LNCAP (cell line): ENCODE results near the gene RBFOX2.

Experiments used
- CTCF ChIP-seq: fragments of 450-650 bp; IDR thresholded peaks from 2 replicates; pipeline ENCODE4 v1.5.1; 2017; ENCODE audit warnings: mild to moderate bottlenecking

Gene RBFOX2

DNA sequence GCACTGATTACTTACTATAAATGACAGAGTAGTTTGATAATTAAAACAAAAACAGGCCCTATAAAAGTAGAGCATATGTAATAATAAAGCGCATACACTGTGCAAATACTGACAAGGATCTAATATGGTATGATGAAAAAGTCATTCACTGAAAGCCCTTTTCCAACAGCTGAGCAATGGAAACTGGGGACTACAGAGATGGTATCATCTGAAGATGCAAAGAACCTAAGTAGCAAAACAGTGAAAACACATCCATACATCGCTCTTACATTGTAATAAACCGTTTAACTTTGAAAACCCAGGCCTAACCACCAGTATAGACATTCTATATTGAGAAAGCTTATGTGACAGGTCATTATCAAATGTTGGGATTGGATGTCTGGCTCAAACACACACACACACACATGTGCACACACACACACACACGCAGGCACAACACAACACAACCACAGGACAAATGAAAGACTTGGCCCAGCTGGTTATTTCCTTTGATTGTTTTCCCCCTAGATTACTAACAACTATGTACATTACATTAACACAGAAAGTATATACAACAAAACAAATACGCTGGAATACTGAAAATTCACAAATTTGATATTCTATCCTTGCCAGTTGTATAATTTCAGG lies 191.4 kb downstream of the RBFOX2 start:
- no peak for TF ChIP-seq CTCF

- no peak for TF ChIP-seq CTCF
These were observed 192.5 kb downstream of the RBFOX2 start for GRCh38 chr22:35835998-35836691.

GRCh38 chr22:35835267-35835997 lies 193.2 kb downstream of the RBFOX2 start:
- TF ChIP-seq CTCF, result no peak

DNA sequence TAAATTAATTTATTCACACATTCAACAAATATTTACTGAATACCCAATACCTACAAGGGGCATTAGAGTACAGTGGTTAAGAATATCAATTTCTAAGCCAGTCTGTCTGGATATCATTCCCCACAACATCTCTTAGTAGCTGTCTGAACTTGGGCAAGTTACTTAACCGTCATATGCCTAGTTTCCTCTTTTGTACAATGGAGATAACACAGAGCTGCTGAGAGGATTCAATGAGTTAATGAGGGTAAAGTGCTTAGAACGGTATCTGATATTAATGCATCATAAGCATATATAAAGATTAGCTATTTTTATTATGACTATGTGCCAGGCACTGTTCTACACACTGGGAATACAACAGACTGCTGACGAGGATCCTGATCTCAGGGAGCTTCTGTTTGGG lies 194.6 kb downstream of the RBFOX2 start:
- TF ChIP-seq CTCF, result no peak

- TF ChIP-seq CTCF, result no peak
These were observed 198.3 kb downstream of the RBFOX2 start for GRCh38 chr22:35830305-35830704.

DNA sequence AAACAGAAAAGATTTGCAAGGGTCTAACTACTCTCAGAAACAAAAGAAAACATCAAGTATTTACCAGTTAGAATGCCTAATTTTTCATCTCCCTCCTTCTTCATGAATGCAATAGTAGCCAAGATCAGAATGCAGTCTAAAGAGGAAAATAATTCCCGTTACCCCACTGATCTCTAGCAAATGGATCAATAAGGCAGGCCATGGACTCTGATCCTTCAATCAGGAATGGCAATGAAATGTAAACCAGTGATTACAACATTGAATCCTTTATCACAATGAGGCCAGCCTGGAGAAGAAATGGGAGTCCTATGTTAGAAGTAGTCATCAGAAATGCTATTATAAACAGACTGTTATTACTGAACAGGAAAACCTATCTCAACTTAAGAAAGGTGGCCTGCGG lies 204.4 kb downstream of the RBFOX2 start:
- TF ChIP-seq CTCF, result no peak

- TF ChIP-seq CTCF, result no peak
These were observed 207.0 kb downstream of the RBFOX2 start for GRCh38 chr22:35821654-35822053.
